Keratinocyte (primary cell): ENCODE results near the gene NTN1.

Experiments used
- EZH2 ChIP-seq: IDR thresholded peaks from one replicate; pipeline ENCODE4 v1.6.1; 2012; ENCODE audit warnings: inconsistent platforms, mild to moderate bottlenecking, low read length, moderate library complexity
- TF ChIP-seq, protein P1 (sequence below), 3 experiments: IDR thresholded peaks in 1 of 3; conservative IDR thresholded peaks in 1 of 3; optimal IDR thresholded peaks in 1 of 3; 2 replicates in 2 of 3; 3 replicates in 1 of 3; pipeline versions ENCODE3 to v1.5.1; 2011; ENCODE audit warnings: low read length in 3 of 3, mild to moderate bottlenecking in 3 of 3, moderate library complexity in 2 of 3, control low read depth in 1 of 3, inconsistent platforms in 1 of 3; ENCODE audit not compliant: insufficient read depth in 2 of 3; ENCODE audit errors: extremely low read depth in 1 of 3

DNA sequence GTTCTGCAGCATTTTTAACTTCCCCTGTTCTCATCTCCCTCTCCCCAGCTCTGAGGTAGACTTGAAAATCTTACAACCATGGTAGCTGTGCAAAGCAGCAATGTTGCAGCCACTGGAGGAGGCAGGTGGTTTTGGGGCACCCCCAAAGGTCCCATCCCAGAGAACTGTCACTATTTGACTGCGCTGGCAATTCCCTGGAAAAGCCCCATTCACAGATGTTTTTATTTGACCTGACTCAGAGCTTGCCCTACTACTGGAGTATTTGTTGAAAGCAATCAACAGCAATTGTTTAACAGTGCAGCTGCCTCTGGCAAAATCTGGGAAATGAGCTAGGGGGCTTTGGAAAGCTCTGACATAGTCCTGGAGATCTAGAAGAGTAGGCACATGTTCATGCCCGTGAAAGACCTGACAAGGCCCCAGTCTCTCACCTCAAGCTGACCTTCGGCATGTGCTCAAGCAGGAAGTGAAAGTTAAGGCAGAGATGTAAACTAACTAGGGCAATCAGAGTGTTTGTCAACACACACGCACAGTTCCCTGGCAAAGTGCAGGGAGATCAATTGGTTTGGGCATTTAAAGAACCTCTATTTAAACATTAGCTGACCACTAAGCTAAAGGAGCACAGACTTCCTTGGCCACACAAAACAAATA lies 36.1 kb upstream of the NTN1 start:
- TF ChIP-seq, protein P1, sequence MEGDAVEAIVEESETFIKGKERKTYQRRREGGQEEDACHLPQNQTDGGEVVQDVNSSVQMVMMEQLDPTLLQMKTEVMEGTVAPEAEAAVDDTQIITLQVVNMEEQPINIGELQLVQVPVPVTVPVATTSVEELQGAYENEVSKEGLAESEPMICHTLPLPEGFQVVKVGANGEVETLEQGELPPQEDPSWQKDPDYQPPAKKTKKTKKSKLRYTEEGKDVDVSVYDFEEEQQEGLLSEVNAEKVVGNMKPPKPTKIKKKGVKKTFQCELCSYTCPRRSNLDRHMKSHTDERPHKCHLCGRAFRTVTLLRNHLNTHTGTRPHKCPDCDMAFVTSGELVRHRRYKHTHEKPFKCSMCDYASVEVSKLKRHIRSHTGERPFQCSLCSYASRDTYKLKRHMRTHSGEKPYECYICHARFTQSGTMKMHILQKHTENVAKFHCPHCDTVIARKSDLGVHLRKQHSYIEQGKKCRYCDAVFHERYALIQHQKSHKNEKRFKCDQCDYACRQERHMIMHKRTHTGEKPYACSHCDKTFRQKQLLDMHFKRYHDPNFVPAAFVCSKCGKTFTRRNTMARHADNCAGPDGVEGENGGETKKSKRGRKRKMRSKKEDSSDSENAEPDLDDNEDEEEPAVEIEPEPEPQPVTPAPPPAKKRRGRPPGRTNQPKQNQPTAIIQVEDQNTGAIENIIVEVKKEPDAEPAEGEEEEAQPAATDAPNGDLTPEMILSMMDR (optimal IDR thresholded peaks at IDR 0.05 in 1 of 3, IDR thresholded peaks at IDR 0.05 in 1 of 3, conservative IDR thresholded peaks at IDR 0.05 in 1 of 3; ENCODE audit: extremely low read depth in 1 of 3, insufficient read depth in 2 of 3, low read length in 3 of 3) = no peak
- no peak for TF ChIP-seq EZH2
